GM12892 (cell line): ENCODE results near the gene PSMB7.

Experiments
- DNase-seq: peaks from one replicate; pipeline ENCODE4 v3.0.0; 2011; ENCODE audit not compliant: insufficient read length
- FAIRE-seq: peaks from 2 replicates; lab custom pipeline; 2011; peaks lifted over from hg19 to GRCh38; lab: Jason Lieb, UNC
- POLR2A ChIP-seq: IDR thresholded peaks from 2 replicates; pipeline ENCODE4 v1.6.1; 2011; ENCODE audit warnings: low read depth, low read length, control low read depth
- POLR2AphosphoS5 ChIP-seq: IDR thresholded peaks from 2 replicates; pipeline ENCODE4 v1.6.1; 2011; ENCODE audit warnings: low read depth, low read length, control low read depth
- TAF1 ChIP-seq: IDR thresholded peaks from 2 replicates; pipeline ENCODE4 v1.6.1; 2011; ENCODE audit warnings: low read depth, mild to moderate bottlenecking, control low read depth, low read length, borderline replicate concordance

Gene PSMB7

DNA sequence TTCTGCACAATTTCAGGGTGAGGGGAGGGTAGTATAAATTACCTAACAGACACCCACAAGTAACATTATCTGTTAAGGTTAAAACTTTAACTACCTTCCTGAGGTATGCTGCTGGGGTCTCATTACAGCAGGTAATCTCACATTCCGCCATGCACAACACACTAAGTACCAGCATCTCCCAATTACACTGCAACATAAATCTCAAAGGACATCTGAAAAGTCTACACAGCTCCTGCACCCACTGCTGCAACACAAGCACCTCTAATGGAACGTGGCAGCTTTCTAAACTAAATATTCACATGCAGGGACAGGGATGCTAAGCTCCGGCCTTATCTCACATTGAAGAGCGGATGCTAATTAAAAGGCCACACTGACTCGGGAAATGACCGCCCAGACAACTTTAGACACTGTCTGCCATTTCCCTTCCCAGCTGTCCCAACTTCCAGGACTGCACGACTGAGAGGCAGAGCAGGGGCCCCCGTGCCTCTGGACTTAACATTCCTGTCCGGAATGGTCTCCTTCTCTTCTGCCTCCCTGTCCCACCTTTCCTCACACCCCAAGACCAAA is 45.9 kb downstream of the PSMB7 start:
- no peak for DNase-seq

DNA sequence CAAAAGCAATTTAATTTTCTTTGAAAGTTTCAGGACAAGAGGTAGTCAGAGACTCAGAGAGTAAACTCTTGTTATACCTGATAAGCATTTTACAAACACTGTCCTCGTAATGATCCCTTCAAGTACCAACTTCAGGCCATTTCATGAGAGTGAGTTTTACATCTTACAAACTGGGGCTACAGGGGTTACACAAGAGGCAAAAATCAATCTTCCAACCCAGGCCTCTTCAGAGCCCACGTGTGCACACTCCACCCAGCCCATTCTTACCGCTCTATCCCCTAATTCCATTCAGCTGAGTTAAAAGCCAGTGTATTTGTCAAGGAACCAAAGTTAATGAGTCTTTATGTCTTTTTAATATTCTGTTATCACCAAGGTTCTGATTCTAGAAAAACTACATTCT is 46.5 kb downstream of the PSMB7 start:
- TF ChIP-seq POLR2AphosphoS5 (no peak), TAF1 (no peak), POLR2A (no peak)
- no peak for DNase-seq
- FAIRE-seq, result no peak

More for the DNA sequence above, 45.9 kb downstream of the PSMB7 start:
- FAIRE-seq, result no peak
- no peak for TF ChIP-seq TAF1
- no peak for TF ChIP-seq POLR2AphosphoS5
- no peak for TF ChIP-seq POLR2A

DNA sequence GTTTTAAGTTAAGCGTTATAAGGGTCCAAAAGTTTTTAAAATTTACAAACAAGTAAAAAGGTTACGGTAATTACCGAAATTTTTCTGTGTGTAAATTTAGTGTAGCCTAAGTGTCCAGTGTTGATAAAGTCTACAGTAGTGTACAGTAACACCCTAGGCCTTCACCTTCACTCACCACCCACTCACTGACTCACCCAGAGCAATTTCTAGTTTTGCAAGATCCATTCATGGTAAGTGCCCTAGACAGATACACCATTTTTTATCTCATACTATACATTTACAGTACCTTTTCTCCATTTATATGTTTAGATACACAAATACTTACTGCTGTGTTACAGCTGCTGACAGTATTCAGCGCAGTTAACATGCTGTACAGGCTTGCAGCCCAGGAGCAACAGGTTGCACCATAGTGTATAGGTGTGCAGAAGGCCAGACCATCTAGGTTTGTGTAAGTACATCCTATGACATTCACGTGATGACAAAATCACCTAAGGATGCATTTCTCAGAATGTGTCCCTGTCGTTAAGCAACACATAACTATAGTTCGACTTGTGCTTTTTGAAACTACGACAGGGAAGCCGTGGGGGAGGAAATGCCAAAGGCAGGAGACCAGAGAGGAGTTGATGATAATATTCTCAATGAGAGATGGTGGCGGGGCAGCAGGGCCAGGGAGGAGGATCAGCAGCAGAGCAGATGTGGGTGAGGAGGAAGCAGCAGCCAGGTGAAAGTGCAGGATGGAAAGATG is 48.6 kb downstream of the PSMB7 start:
- DNase-seq (no peak), FAIRE-seq (no peak)
- no peak for TF ChIP-seq POLR2A
- TF ChIP-seq TAF1, result no peak
- no peak for TF ChIP-seq POLR2AphosphoS5

DNA sequence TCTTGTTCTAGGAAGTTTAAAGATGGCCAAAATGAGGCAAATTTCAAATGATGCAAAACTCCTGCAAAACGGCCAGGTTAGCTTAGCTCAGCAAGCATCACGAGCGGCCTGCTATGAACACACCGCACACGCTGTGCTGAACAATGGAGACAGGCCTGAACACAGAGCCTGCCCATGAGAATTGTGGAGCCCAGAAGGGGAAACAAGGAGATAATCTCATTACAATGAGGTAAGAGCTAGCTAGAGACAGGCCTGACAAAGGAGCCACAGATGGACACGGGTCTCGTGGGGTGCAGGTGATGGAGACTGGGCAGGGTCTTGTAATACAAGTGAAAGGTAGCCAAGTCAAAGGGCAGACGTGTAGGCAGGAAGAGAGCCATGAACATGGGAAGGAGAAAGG is 50.2 kb downstream of the PSMB7 start:
- no peak for TF ChIP-seq POLR2A
- no peak for TF ChIP-seq TAF1
- TF ChIP-seq POLR2AphosphoS5, result no peak
- DNase-seq (no peak), FAIRE-seq (no peak)

DNA sequence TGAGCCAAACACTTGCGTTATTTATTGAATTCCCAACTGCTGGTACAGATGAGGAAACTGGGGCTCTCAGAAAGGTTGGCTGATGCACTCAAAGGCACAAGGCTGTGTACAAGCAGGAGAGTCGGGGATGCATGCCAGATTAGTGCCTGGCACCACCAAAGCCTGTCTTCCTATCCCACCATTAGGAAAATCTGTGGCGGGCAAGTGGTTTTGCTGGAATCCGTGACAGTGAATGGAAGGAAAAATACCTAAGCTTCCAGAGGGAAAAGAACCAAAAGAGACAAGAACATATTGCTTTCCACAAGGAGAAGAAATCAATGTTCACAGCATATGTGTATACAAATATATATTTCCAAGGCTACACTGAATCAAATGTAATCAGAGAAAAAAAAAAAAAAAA is 51.1 kb downstream of the PSMB7 start:
- no peak for FAIRE-seq
- no peak for DNase-seq
- TF ChIP-seq POLR2AphosphoS5, result no peak
- no peak for TF ChIP-seq TAF1
- TF ChIP-seq POLR2A, result no peak

DNA sequence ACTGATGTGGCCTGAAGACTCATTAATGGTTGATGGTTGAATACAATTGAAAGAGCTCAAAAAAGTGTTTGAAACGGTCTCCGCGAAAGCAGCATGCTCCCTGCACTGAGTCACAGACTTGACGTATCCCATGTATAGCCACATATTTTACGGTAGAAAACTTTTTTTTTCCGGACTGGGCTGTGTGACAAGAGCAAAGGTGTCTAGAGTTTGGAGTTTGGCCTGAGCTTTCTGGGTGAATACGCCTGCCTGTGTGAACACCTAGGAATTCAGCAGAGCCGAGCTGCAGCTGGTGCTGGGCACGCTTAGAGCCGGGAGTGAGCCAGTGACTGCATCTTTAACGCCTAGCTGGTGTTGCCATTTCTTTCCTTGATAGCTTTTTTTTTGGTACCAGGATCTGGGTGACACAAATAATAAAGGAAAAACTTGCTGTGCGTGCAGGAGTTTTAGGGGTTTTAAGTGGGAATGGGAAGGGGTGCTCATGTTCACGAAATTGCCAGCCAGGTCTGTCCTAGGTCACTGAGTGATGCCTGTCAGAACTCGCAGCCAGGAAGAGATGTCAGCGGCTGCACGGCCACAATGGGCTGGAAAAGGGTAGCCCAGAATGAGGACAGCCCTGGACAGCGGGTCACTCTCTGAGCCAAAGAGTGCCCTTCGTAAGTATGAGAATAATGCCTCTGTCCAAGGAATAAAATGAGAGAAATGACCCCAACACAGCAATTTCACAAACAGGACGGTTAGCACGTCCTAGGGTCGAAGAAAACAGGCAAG is 51.7 kb downstream of the PSMB7 start:
- DNase-seq, result no peak
- TF ChIP-seq POLR2AphosphoS5, result no peak
- TF ChIP-seq TAF1, result no peak
- no peak for TF ChIP-seq POLR2A
- no peak for FAIRE-seq

DNA sequence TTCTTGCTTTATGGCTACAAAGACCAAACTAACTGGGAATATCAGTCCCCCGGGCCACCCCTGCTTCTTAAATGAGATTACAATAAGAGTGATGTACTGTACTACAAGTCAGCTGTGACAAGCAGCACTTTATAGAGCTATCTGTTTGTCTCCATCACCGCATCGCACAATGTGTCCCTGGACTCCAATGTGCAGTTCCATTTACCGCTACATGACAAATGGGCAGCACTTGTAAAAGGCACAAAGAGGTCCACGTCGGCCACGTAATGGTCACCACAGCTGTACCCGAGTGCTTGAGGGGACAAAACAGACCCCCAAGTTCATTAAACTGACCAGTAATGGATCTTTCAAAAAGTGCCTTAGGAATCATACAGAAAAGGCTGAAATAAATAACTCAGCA is 54.1 kb downstream of the PSMB7 start:
- FAIRE-seq (no peak), DNase-seq (no peak)
- no peak for TF ChIP-seq POLR2A
- no peak for TF ChIP-seq POLR2AphosphoS5
- no peak for TF ChIP-seq TAF1

DNA sequence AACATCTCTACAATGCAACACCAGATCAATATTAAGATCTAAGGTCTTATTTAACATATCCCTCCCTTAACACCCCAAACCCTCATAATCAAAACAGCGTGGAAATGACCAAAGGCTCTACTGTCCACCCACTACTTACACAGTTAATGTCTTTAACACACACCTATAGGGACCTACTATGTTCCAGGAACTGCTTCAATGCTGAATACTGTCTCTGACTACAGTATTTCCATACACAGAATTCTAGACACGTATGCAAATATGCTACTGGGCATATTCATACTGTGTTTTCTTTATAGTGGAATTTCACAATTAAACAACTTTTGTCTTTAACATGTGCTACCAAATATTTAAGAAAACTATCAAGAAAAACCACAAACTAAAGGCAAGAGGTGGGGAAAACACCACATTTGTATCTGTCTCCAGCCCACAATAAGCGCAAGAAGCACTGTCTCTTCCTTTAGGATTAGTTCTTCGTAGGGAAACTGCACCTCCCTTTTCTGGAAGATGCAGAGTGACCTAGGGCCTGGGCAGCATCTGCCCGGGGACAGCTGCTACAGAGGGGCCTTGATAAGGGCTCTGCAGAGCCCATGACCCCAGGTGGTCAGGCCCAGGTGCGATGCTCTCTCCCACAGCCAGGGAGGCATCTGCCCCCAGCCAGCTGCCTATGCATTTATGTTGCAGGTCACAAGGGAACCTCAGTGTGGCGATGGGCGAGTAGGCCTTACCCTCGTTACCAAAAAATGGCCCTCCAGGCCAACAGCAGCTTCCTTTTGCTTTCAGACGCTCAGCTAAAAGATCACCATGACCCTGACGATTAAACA is 55.2 kb downstream of the PSMB7 start:
- TF ChIP-seq POLR2A (no peak), POLR2AphosphoS5 (no peak), TAF1 (no peak)
- no peak for FAIRE-seq
- DNase-seq, result no peak

DNA sequence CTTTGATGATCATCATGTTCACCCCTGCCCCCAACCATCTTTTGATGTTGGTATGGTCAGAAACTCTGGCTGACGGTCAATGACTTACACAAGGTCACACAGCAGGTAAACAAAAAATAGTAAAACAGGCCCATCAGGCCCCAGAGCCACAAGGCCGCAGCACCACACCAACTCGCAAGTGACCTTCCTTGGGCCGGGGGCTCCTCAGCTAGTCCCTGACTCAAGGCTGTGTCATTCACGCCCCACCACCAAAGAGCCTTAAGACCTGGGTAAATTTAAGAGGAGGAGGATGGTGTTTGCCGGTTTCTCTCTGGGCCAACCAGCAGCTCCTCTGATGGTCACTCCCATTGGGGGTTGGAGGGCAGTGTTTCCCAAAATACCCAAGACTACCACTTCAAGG is 55.8 kb downstream of the PSMB7 start:
- no peak for FAIRE-seq
- peak; percentile 67 for TF ChIP-seq POLR2AphosphoS5
- peak; percentile 26; the same call in 1 of the 2 replicates for TF ChIP-seq POLR2A
- no peak for TF ChIP-seq TAF1

DNA sequence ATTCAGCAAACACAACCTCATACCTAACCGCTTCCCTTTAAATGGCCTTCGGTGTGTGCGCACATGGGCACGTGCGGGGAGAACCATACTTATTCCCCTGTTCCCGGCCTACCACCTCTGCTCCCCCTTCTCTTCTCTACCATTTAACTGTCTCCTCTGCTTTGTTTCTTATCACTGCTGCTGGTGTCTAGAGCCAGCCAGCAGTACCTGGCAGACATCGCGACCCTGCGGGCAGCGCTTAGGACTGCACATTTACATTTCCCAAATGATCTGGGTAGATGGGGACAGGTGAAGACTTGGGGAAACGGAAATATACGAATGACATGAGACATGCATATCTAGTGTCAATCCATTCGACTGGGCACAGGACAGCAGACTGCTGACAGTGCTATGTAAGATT is 56.6 kb downstream of the PSMB7 start:
- FAIRE-seq (no peak), DNase-seq (no peak)
- TF ChIP-seq TAF1 (no peak), POLR2A (no peak), POLR2AphosphoS5 (0 out of 2 replicates have a peak, but pooled peaks have one; percentile 21)

More for the DNA sequence above, 55.8 kb downstream of the PSMB7 start:
- DNase-seq, result no peak
